HCT116 (cell line): ENCODE data around the gene ZNF681. TPM values are rescaled to one million over a fixed set of nuclear protein-coding genes. Genes with fewer than 3 reads are reported as not detected.

Experiments
- ATAC-seq: fragments of 200-7000 bp; cut with Tn5 transposase; 2 replicates; pipeline ENCODE4 v1.9.1; 2020; ENCODE audit warnings: mild to moderate bottlenecking, moderate library complexity
- BruUV-seq: library from RNA; stranded (reverse); fragments of 400-500 nt; replicated peaks from 2 replicates; lab custom pipeline; 2021; lab: Mats Ljungman, UMichigan
- CTCF ChIA-PET: fragments of 300-600 bp; sonication (Branson Sonifier 250); formaldehyde crosslinking; loops from one replicate; lab custom pipeline; 2021; ENCODE audit warnings: antibody characterized with exemption; lab: Charles Lee
- POLR2A ChIA-PET: fragments of 300-600, 350-600 bp; sonication (Branson Sonifier 250); formaldehyde crosslinking; loops from one replicate; lab custom pipeline; 2021; ENCODE audit warnings: antibody characterized with exemption; lab: Charles Lee
- RAD21 ChIA-PET, 2 experiments: fragments of 300-600 bp; sonication (Branson Sonifier 250); formaldehyde crosslinking; loops; one replicate each; lab custom pipeline; 2023; ENCODE audit warnings: low total read pairs in 2 of 2; ENCODE audit not compliant: uncharacterized antibody in 2 of 2, unreplicated experiment in 2 of 2, low non-redundant PET in 1 of 2; lab: Charles Lee
- DNase-seq: peaks from one replicate; pipeline ENCODE4 v3.0.0-alpha.2; 2010; ENCODE audit warnings: low read depth, low spot score
- H2AFZ ChIP-seq: fragments of 200-600 bp; shearing (Covaris generic), sonication (generic); 2 replicates; pipeline ENCODE4 v1.6.1; 2017; ENCODE audit warnings: low read depth, mixed run types, mixed read lengths, antibody characterized with exemption, low read length; ENCODE audit not compliant: poor library complexity, severe bottlenecking
- H3K27ac ChIP-seq: 2 replicates; pipeline ENCODE4 v1.5.1; 2012; ENCODE audit warnings: low read depth, low read length
- H3K27me3 ChIP-seq: fragments of 200-600 bp; sonication (generic); 2 replicates; pipeline ENCODE4 v1.6.1; 2016; ENCODE audit warnings: mixed run types, low read length, mixed read lengths; ENCODE audit not compliant: insufficient read depth
- H3K36me3 ChIP-seq, 2 experiments: fragments of 200-500 bp in 1 of 2; fragments of 200-600 bp in 1 of 2; sonication (Bioruptor generic) in 1 of 2; sonication (generic) in 1 of 2; 2 replicates each; pipeline versions ENCODE4 v1.5.1 to v1.6.1; 2014 to 2016; ENCODE audit warnings: low read length in 2 of 2, inconsistent platforms in 1 of 2, mixed read lengths in 1 of 2, mixed run types in 1 of 2; ENCODE audit not compliant: insufficient read depth in 2 of 2, control insufficient read depth in 1 of 2
- H3K4me1 ChIP-seq, 2 experiments: fragments of 200-600 bp in 1 of 2; sonication (generic) in 1 of 2; 2 replicates each; pipeline versions ENCODE4 v1.5.1 to v1.6.1; 2012 to 2017; ENCODE audit warnings: low read length in 2 of 2, inconsistent platforms in 1 of 2, mild to moderate bottlenecking in 1 of 2, mixed read lengths in 1 of 2, mixed run types in 1 of 2, moderate library complexity in 1 of 2; ENCODE audit not compliant: insufficient read depth in 2 of 2, control insufficient read depth in 1 of 2
- H3K4me2 ChIP-seq: fragments of 200-600 bp; sonication (generic); 2 replicates; pipeline ENCODE4 v1.6.1; 2017; ENCODE audit warnings: mixed run types, low read length, mixed read lengths
- H3K4me3 ChIP-seq, 2 experiments: fragments of 200-600 bp in 1 of 2; sonication (generic) in 1 of 2; replicated peaks in 1 of 2; 2 replicates each; pipeline ENCODE4 v1.5.1; 2011 to 2016; ENCODE audit warnings: low read length in 2 of 2, control low read depth in 1 of 2, low read depth in 1 of 2, mild to moderate bottlenecking in 1 of 2, mixed read lengths in 1 of 2, mixed run types in 1 of 2
- H3K79me2 ChIP-seq: fragments of 200-600 bp; sonication (generic); 2 replicates; pipeline ENCODE4 v1.6.1; 2017; ENCODE audit warnings: mild to moderate bottlenecking, mixed run types, low read length, moderate library complexity, mixed read lengths; ENCODE audit not compliant: insufficient read depth
- H3K9ac ChIP-seq: fragments of 200-600 bp; sonication (generic); 2 replicates; pipeline ENCODE4 v1.6.1; 2016; ENCODE audit warnings: low read length, mixed read lengths
- H3K9me2 ChIP-seq: fragments of 200-600 bp; sonication (generic), shearing (Covaris generic); 2 replicates; pipeline ENCODE4 v1.6.1; 2017; ENCODE audit warnings: mixed run types, mild to moderate bottlenecking, moderate library complexity; ENCODE audit not compliant: insufficient read depth
- H3K9me3 ChIP-seq, 2 experiments: fragments of 200-500 bp in 1 of 2; fragments of 200-600 bp in 1 of 2; sonication (Bioruptor generic) in 1 of 2; sonication (generic) in 1 of 2; 2 replicates each; pipeline ENCODE4 v1.6.1; 2014 to 2017; ENCODE audit warnings: low read length in 2 of 2, mixed read lengths in 2 of 2, inconsistent platforms in 1 of 2, low read depth in 1 of 2, mild to moderate bottlenecking in 1 of 2, mixed run types in 1 of 2, moderate library complexity in 1 of 2; ENCODE audit not compliant: control insufficient read depth in 1 of 2, insufficient read depth in 1 of 2
- H4K20me1 ChIP-seq: fragments of 200-600 bp; sonication (generic), shearing (Covaris generic); 2 replicates; pipeline ENCODE4 v1.6.1; 2017; ENCODE audit warnings: mixed run types, mild to moderate bottlenecking, moderate library complexity; ENCODE audit not compliant: insufficient read depth
- CEBPB ChIP-seq: IDR thresholded peaks from 2 replicates; pipeline ENCODE4 v1.6.1; 2012; ENCODE audit warnings: low read depth
- EZH2phosphoT487 ChIP-seq: fragments of 200-600 bp; IDR thresholded peaks from 2 replicates; pipeline ENCODE4 v1.6.1; 2018; ENCODE audit warnings: antibody characterized with exemption, borderline replicate concordance
- FOSL1 ChIP-seq: IDR thresholded peaks from 2 replicates; pipeline ENCODE4 v1.6.1; 2012; ENCODE audit warnings: low read depth
- JUND ChIP-seq: IDR thresholded peaks from 2 replicates; pipeline ENCODE4 v1.6.1; 2012
- POLR2AphosphoS5 ChIP-seq: IDR thresholded peaks from 2 replicates; pipeline ENCODE4 v1.6.1; 2011; ENCODE audit warnings: mild to moderate bottlenecking, low read depth, low read length, moderate library complexity
- ZBTB33 ChIP-seq: IDR thresholded peaks from 2 replicates; pipeline ENCODE4 v1.6.1; 2011; ENCODE audit warnings: mild to moderate bottlenecking, low read length, moderate library complexity; ENCODE audit not compliant: insufficient replicate concordance; ENCODE audit errors: extremely low read depth
- ZNF274 ChIP-seq: fragments of 200-500 bp; sonication (Bioruptor generic); IDR thresholded peaks from 2 replicates; pipeline ENCODE4 v1.6.1; 2014; ENCODE audit warnings: mild to moderate bottlenecking, low read depth, low read length, inconsistent platforms
- intact Hi-C: fragments of 100-400 bp; cut with micrococcal nuclease; formaldehyde crosslinking; loops from 2 replicates; pipeline ENCODE4 v1.10.0; 2022
- total RNA-seq: library from RNA; stranded (reverse); gene quantifications from one replicate; pipeline ENCODE4 v1.2.1, GENCODE V29; 2021; ENCODE audit not compliant: unreplicated experiment
- TF ChIP-seq, protein P1 (sequence below), 3 experiments: fragments of 200-600 bp in 1 of 3; sonication (generic) in 1 of 3; IDR thresholded peaks in 2 of 3; conservative IDR thresholded peaks in 1 of 3; 2 replicates each; pipeline ENCODE4 v1.5.1; 2012 to 2017; ENCODE audit warnings: low read depth in 2 of 3, low read length in 2 of 3, antibody characterized with exemption in 1 of 3, borderline replicate concordance in 1 of 3, control low read depth in 1 of 3, mild to moderate bottlenecking in 1 of 3, mixed read lengths in 1 of 3, mixed run types in 1 of 3, moderate library complexity in 1 of 3; ENCODE audit not compliant: insufficient read depth in 1 of 3
- TF ChIP-seq, protein P2 (sequence below): IDR thresholded peaks from 2 replicates; pipeline ENCODE4 v1.6.1; 2012

ZNF681 gene
- total RNA-seq, 1 experiment from 2014 or later: not detected

DNA sequence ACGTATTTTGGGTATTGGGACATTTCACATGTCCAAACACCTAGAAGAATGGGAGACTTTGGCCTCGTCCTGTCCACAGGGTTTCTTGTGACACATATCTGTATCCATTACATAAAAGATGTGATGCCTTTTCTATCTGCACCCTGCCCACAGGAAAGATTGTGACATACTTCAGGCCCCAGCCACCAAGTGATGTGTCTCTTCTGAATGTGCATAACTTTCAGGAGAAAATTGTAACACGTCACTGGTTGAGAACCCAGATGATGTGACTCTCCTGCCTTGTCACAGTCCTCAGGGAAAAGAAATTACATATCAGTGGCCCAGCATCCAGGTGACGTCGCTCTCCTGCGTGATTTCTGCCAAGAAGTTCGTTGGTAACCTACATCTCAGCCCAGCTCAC lies 21.0 kb upstream of the ZNF681 start:
- Histone ChIP-seq H3K36me3 (no peaks in the 10 kb centered on the region), H3K9me2 (no peaks in the 10 kb centered on the region), H3K9me3 (peaks cover 0 to 20% of the 10 kb centered on the region in 2 experiments; a peak in 2 of 4 replicates), H3K79me2 (no peaks in the 10 kb centered on the region), H2AFZ (no peak overlapping the region), H3K27ac (no peak overlapping the region), H3K4me1 (no peaks in the 10 kb centered on the region), H3K27me3 (no peaks in the 10 kb centered on the region), H3K4me3 (no peak overlapping the region), H3K9ac (no peak overlapping the region), H3K4me2 (no peak overlapping the region), H4K20me1 (no peaks in the 10 kb centered on the region)
- ChIA-PET POLR2A (no interaction called here), CTCF (no interaction called here), RAD21 (no interaction called here)
- intact Hi-C loops: no loop called here
- ATAC-seq: no peak
- DNase-seq: no peak
- TF ChIP-seq ZBTB33: no peak
- TF ChIP-seq, protein P1, sequence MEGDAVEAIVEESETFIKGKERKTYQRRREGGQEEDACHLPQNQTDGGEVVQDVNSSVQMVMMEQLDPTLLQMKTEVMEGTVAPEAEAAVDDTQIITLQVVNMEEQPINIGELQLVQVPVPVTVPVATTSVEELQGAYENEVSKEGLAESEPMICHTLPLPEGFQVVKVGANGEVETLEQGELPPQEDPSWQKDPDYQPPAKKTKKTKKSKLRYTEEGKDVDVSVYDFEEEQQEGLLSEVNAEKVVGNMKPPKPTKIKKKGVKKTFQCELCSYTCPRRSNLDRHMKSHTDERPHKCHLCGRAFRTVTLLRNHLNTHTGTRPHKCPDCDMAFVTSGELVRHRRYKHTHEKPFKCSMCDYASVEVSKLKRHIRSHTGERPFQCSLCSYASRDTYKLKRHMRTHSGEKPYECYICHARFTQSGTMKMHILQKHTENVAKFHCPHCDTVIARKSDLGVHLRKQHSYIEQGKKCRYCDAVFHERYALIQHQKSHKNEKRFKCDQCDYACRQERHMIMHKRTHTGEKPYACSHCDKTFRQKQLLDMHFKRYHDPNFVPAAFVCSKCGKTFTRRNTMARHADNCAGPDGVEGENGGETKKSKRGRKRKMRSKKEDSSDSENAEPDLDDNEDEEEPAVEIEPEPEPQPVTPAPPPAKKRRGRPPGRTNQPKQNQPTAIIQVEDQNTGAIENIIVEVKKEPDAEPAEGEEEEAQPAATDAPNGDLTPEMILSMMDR (IDR thresholded peaks at IDR 0.05 in 2 of 3, conservative IDR thresholded peaks at IDR 0.05 in 1 of 3; ENCODE audit: borderline replicate concordance in 1 of 3, insufficient read depth in 1 of 3, low read depth in 2 of 3, low read length in 2 of 3): no peak
- no peak for TF ChIP-seq ZNF274
- no peak for TF ChIP-seq FOSL1
- TF ChIP-seq JUND: no peak
- no peak for TF ChIP-seq EZH2phosphoT487
- TF ChIP-seq, protein P2, sequence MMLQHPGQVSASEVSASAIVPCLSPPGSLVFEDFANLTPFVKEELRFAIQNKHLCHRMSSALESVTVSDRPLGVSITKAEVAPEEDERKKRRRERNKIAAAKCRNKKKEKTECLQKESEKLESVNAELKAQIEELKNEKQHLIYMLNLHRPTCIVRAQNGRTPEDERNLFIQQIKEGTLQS: no peak
- no peak for TF ChIP-seq POLR2AphosphoS5
- no peak for TF ChIP-seq CEBPB
- no TSS peak for BruUV-seq
